Kidney (tissue), 14 donors: ENCODE results near the gene COPS9. TPM values are rescaled to one million over a fixed set of nuclear protein-coding genes. Genes with fewer than 3 reads are reported as not detected.

Experiments
- DNase-seq, 5 donors: peaks; one replicate each; pipeline ENCODE4 v3.0.0-alpha.2; 2013 to 2020
- FAIRE-seq: peaks from 2 replicates; lab custom pipeline; 2012; peaks lifted over from hg19 to GRCh38; lab: Jason Lieb, UNC
- H3K27ac ChIP-seq, 2 donors: one replicate each; pipeline ENCODE4 v1.7.0; 2013; ENCODE audit warnings: low read depth in 2 of 2, low read length in 2 of 2, inconsistent platforms in 1 of 2
- H3K27me3 ChIP-seq: one replicate; pipeline ENCODE4 v1.7.1; 2013; ENCODE audit warnings: low read length, inconsistent platforms; ENCODE audit not compliant: control insufficient read depth, insufficient read depth
- H3K36me3 ChIP-seq, 3 donors: one replicate each; pipeline versions ENCODE4 v1.7.0 to v1.7.1; 2013; ENCODE audit warnings: low read length in 3 of 3, control low read depth in 1 of 3, inconsistent platforms in 1 of 3; ENCODE audit not compliant: insufficient read depth in 3 of 3, control insufficient read depth in 2 of 3
- H3K4me1 ChIP-seq, 3 donors: one replicate each; pipeline versions ENCODE4 v1.7.0 to v1.7.1; 2013; ENCODE audit warnings: low read length in 3 of 3, inconsistent platforms in 1 of 3, low read depth in 1 of 3; ENCODE audit not compliant: control insufficient read depth in 2 of 3, insufficient read depth in 2 of 3
- H3K4me3 ChIP-seq, 3 donors: one replicate each; pipeline versions ENCODE4 v1.7.0 to v1.8.1; 2013; ENCODE audit warnings: low read length in 3 of 3, control low read depth in 1 of 3, inconsistent platforms in 1 of 3
- H3K9ac ChIP-seq, 3 donors: one replicate each; pipeline versions ENCODE4 v1.7.0 to v1.7.1; 2013; ENCODE audit warnings: low read length in 3 of 3, control low read depth in 1 of 3, inconsistent platforms in 1 of 3
- H3K9me3 ChIP-seq, 3 donors: one replicate each; pipeline versions ENCODE4 v1.7.0 to v1.7.1; 2013; ENCODE audit warnings: low read length in 3 of 3, control low read depth in 1 of 3, inconsistent platforms in 1 of 3; ENCODE audit not compliant: control insufficient read depth in 2 of 3, insufficient read depth in 1 of 3
- intact Hi-C: fragments of 100-400 bp; cut with DNase I; formaldehyde crosslinking; loops from one replicate; pipeline ENCODE4 v1.11.1; 2022
- polyA plus RNA-seq: library from polyadenylated mRNA; stranded (reverse); fragments of 350-450 nt; fragmentation: Illumina TruSeq; extraction: RNeasy Lipid Tissue Mini Kit (QIAGEN cat#74804); gene quantifications from one replicate; pipeline ENCODE4 v1.2.3, GENCODE V29; 2014; ENCODE audit warnings: low read depth, low replicate concordance; ENCODE audit not compliant: insufficient read depth
- total RNA-seq: library from RNA; stranded (reverse); fragmentation: NEBNext Ultra II Directional; extraction: Animal tissue kit (Norgen Biotek cat#: 25700); gene quantifications from one replicate; pipeline ENCODE4 v1.2.1, GENCODE V29; 2021
- TF ChIP-seq, protein P1 (sequence below): IDR thresholded peaks from 3 replicates; pipeline ENCODE4 v1.5.1; 2012; ENCODE audit warnings: mild to moderate bottlenecking, moderate library complexity, borderline replicate concordance; ENCODE audit not compliant: insufficient read depth; ENCODE audit errors: extremely low read depth
- donor health status: control.
- donor health status: control.
- donor health status: control.
- donor health status: control.
- donor health status: control.
- donor health status: DM: yes; HTN: yes; CAD: no.
- donor health status: Normal renal cell carcinoma (clear cell type).

Gene COPS9
- total and polyA plus RNA-seq, 2 donors from 2014 or later, result 119 to 310 TPM

DNA sequence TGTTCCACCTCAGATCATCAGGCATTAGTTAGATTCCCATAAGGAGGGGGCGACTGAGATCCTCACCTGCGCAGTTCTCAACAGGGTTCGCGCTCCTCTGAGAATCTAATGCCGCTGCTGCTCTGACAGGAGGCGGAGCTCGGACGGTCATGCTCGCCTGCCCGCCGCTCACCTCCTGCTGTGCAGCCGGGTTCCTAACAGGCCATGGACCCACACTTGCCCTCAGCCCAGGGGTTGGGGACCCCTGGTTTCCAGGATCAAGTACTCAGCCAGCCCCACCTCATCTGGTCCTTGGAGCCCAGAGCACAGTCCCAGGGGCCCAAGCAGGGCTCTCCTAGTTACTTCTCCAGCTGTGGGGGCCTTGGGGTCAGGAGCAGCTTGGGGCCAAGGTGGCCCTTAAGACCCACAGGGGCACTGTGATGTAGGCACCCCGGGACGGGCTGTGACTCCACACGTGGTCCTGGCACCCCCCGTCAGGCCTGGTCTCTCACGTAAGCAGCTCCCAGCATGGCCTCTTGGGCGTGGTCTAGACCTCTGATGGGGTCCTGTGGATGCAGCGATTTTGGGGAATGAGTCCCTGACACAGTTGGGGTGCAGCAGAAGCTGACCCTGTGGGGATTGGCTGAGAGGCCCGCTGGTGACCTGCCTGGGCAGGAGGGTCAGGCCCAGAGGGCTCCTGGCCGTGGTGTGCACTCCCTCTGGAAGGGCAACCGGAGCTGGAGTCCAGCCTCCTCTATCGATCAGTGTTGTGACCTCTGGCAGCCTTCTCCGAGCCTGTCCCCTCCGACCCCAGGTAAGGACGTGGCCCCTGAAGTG lies 32.6 kb upstream of the COPS9 start:
- Histone ChIP-seq H3K4me3 (no peak overlapping the region), H3K27me3 (no peaks in the 10 kb centered on the region), H3K4me1 (no peaks in the 10 kb centered on the region), H3K27ac (no peak overlapping the region), H3K36me3 (peaks cover 0 to 3% (median 0%) of the 10 kb centered on the region in 3 donors), H3K9ac (no peak overlapping the region), H3K9me3 (peaks cover 0 to 4% (median 0%) of the 10 kb centered on the region in 3 donors)
- peak in 1 of 5 donors; percentile 60 for DNase-seq
- intact Hi-C loops, result no loop called here
- TF ChIP-seq, protein P1, sequence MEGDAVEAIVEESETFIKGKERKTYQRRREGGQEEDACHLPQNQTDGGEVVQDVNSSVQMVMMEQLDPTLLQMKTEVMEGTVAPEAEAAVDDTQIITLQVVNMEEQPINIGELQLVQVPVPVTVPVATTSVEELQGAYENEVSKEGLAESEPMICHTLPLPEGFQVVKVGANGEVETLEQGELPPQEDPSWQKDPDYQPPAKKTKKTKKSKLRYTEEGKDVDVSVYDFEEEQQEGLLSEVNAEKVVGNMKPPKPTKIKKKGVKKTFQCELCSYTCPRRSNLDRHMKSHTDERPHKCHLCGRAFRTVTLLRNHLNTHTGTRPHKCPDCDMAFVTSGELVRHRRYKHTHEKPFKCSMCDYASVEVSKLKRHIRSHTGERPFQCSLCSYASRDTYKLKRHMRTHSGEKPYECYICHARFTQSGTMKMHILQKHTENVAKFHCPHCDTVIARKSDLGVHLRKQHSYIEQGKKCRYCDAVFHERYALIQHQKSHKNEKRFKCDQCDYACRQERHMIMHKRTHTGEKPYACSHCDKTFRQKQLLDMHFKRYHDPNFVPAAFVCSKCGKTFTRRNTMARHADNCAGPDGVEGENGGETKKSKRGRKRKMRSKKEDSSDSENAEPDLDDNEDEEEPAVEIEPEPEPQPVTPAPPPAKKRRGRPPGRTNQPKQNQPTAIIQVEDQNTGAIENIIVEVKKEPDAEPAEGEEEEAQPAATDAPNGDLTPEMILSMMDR, result no peak
- FAIRE-seq, result no peak

DNA sequence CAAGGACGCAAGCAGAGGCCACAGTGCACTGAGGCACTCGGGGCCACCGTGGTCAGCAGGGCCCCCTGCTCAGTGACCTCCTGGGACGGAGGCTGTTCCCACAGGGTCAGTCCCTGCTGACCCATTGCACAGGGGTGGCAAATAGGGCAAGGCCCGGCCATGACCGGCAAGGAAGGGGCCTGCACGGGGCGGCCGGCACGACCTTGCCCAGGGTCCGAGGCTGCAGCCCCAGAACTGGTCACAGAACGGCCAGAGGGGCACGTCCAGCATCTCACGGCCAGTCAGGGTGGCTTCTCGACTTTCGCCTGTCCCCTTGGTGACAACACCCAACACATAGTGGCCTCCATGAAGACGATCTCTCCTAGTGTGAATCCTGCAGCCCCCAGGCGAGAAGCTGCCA lies 31.9 kb upstream of the COPS9 start:
- no peak overlapping the region for H3K4me3 ChIP-seq
- intact Hi-C loops, result no loop called here
- peak in 1 of 5 donors; percentile 61 for DNase-seq
- H3K9ac ChIP-seq, result no peak overlapping the region
- H3K9me3 ChIP-seq, result peaks cover 0 to 4% (median 0%) of the 10 kb centered on the region in 3 donors
- FAIRE-seq, result no peak
- peaks cover 0 to 3% (median 0%) of the 10 kb centered on the region in 3 donors for H3K36me3 ChIP-seq
- no peaks in the 10 kb centered on the region for H3K4me1 ChIP-seq
- H3K27me3 ChIP-seq, result no peaks in the 10 kb centered on the region
- no peak overlapping the region for H3K27ac ChIP-seq
- TF ChIP-seq, protein P1, result no peak

DNA sequence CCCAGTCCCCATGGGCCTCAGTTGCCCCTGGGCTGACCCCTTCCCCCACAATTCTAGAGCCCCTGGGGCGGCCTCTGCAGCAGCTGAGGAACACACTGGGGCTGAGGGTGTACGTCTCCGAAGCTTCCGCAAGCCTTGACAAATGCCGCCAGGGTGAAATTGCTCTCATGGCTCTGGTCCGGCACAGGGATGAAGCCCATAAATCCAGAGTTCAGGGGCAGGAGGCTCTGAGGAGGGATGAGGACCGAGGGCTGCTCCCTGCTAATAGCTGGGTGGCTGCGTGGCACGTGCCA lies 31.4 kb upstream of the COPS9 start:
- Histone ChIP-seq H3K36me3 (peaks cover 0 to 3% (median 0%) of the 10 kb centered on the region in 3 donors), H3K9me3 (peaks cover 0 to 4% (median 0%) of the 10 kb centered on the region in 3 donors), H3K4me1 (no peaks in the 10 kb centered on the region), H3K4me3 (no peak overlapping the region), H3K27me3 (no peaks in the 10 kb centered on the region), H3K27ac (no peak overlapping the region), H3K9ac (no peak overlapping the region)
- intact Hi-C loops, result no loop called here
- peak in 1 of 5 donors; percentile 52 for DNase-seq
- FAIRE-seq, result no peak
- TF ChIP-seq, protein P1, result no peak
